Epithelial cell of prostate (primary cell): ENCODE data around the gene ZNF337.
"Not testable (repeated sequence)": the region's sequence is repeated elsewhere in the genome, so short reads cannot be mapped to it uniquely, and the experiment has no call there.

Experiments
- DNase-seq: peaks from one replicate; pipeline ENCODE4 v3.0.0-alpha.2; 2011; ENCODE audit warnings: low read depth, low spot score
- H3K27ac ChIP-seq: fragments of 450-650 bp; 2 replicates; pipeline ENCODE4 v1.5.1; 2017; ENCODE audit warnings: mild to moderate bottlenecking

ZNF337 gene

DNA sequence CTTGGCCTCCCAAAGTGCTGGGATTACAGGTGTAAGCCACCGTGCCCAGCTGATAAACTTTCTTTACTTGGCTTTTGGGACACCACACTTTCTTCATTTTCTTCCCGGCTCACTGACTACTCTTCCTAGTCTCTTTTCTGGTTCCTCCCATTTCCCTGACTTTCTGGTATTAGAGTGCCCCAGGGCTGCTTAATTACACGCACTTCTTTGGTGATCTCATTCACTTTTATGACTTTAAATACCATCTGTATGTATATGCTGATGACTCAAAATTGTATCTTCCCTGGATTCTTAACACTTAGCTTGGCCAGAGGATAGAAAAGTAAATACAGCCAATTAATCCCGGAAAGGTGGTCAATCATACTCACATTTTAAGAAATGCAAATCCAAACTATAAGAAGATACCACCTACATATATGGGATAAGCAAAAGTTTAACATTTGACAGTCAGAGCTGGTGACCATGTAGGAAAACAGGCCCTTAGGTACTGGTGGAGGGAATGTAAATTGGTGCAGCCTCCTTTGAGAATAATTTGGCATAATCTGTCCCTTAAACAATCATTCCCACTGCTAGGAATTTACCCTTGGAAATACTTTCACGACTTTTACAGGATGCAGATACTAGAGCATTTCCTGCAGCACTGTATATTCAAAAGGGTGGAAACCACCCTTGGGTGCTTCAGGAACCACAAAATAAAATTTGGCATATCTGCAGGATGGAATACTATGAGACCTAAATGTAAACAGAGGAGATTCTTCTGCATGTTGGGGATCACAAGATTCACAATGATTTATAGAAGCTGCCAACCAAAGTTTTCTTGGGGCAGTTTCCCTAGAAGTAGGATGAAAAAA is 63.5 kb downstream of the ZNF337 start:
- peak; percentile 56 for DNase-seq
- peak overlapping the region; percentile 33 for H3K27ac ChIP-seq

- DNase-seq, H3K27ac ChIP-seq: not testable (repeated sequence)
These were observed 66.0 kb downstream of the ZNF337 start for GRCh38 chr20:25630615-25631014.

GRCh38 chr20:25629816-25630499 is 66.7 kb downstream of the ZNF337 start:
- no peak for DNase-seq
- H3K27ac ChIP-seq = no peak overlapping the region

DNA sequence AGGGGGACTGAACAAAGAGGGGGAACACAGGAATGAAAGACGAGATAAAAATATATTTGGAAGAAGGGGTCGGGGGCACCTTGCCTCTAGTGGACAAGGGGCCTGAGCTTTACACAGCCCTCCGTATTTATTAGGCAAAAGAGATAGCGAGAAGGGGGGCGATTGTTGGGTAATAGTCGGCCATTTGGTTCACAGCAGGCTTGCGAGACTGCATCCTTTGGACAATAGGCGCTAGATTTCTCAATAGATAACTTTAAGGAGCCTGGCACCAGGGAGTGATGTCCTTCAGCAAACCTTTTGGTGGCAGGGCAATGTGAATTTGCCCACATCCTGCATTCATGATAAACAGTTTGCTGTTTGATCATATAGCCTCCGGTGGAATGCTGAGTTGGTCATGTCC is 69.9 kb downstream of the ZNF337 start:
- no peak for DNase-seq
- H3K27ac ChIP-seq = no peak overlapping the region

GRCh38 chr20:25624500-25624939 is 72.1 kb downstream of the ZNF337 start:
- no peak for DNase-seq
- H3K27ac ChIP-seq = peak overlapping the region; percentile 96
